Smooth muscle cell (in vitro differentiated cells): ENCODE results near the gene CLMP. TPM values are rescaled to one million over a fixed set of nuclear protein-coding genes. Genes with fewer than 3 reads are reported as not detected.
A peak's percentile ranks its signal among the peaks of the same experiment; 100 is the strongest.

Experiments used
- DNase-seq: peaks from one replicate; lab custom pipeline; 2025; ENCODE audit not compliant: unreplicated experiment; lab: John Stamatoyannopoulos, UW
- H2AFZ ChIP-seq: fragments of 200-600 bp; sonication (generic); 2 replicates; pipeline ENCODE4 v1.6.0; 2016; ENCODE audit warnings: antibody characterized with exemption, low read depth, mild to moderate bottlenecking
- H3F3A ChIP-seq: fragments of 200-600 bp; sonication (generic); 2 replicates; pipeline ENCODE4 v1.6.0; 2017; ENCODE audit warnings: antibody characterized with exemption, low read depth
- H3K27ac ChIP-seq: fragments of 200-600 bp; sonication (generic); 2 replicates; pipeline ENCODE4 v1.5.1; 2016; ENCODE audit warnings: low read depth, mild to moderate bottlenecking
- H3K27me3 ChIP-seq: fragments of 200-600 bp; sonication (generic); 2 replicates; pipeline ENCODE4 v1.6.1; 2016; ENCODE audit warnings: low read depth, mild to moderate bottlenecking
- H3K36me3 ChIP-seq: fragments of 200-600 bp; sonication (generic); 2 replicates; pipeline ENCODE4 v1.5.1; 2016; ENCODE audit warnings: low read depth
- H3K4me1 ChIP-seq: fragments of 200-600 bp; sonication (generic); 2 replicates; pipeline ENCODE4 v1.5.1; 2016; ENCODE audit warnings: low read depth
- H3K4me2 ChIP-seq: fragments of 200-600 bp; sonication (generic); 2 replicates; pipeline ENCODE4 v1.6.0; 2016; ENCODE audit warnings: mild to moderate bottlenecking
- H3K4me3 ChIP-seq: fragments of 200-600 bp; sonication (generic); 2 replicates; pipeline ENCODE4 v1.5.1; 2016; ENCODE audit warnings: mild to moderate bottlenecking
- H3K79me2 ChIP-seq: fragments of 200-600 bp; sonication (generic); 2 replicates; pipeline ENCODE4 v1.6.0; 2016; ENCODE audit warnings: low read depth, mild to moderate bottlenecking
- H3K9ac ChIP-seq: fragments of 200-600 bp; sonication (generic); 2 replicates; pipeline ENCODE4 v1.6.0; 2016; ENCODE audit warnings: low read depth
- H3K9me3 ChIP-seq: fragments of 200-600 bp; sonication (generic); replicated peaks from 2 replicates; pipeline ENCODE4 v1.5.1; 2016; ENCODE audit warnings: low read depth
- H4K20me1 ChIP-seq: fragments of 200-600 bp; sonication (generic); 2 replicates; pipeline ENCODE4 v1.6.0; 2016; ENCODE audit warnings: low read depth
- CTCF ChIP-seq: fragments of 200-600 bp; sonication (generic); IDR thresholded peaks from 2 replicates; pipeline ENCODE4 v1.5.1; 2017; ENCODE audit warnings: borderline replicate concordance, mild to moderate bottlenecking, antibody characterized with exemption; ENCODE audit not compliant: insufficient read depth, poor library complexity, severe bottlenecking
- WGBS: methylation state at CpG from one replicate; pipeline ENCODE4 v1.1.7; 2016; ENCODE audit warnings: low lambda C conversion rate; 5-methylcytosine and 5-hydroxymethylcytosine counted together
- polyA plus RNA-seq: library from polyadenylated mRNA; unstranded; fragments of >200 nt; fragmentation: Nextera tagmentation; extraction: Ambion mirVana; gene quantifications from 2 replicates; pipeline ENCODE4 v1.2.1, GENCODE V29; 2016
- total RNA-seq: library from RNA; depleted of rRNA; stranded (reverse); fragments of >200 nt; gene quantifications from 2 replicates; pipeline ENCODE4 v1.2.3, GENCODE V29; 2014

CLMP gene
- total and polyA plus RNA-seq, 2 experiments from 2014 or later = 74.0 to 176 TPM

- no peak overlapping the region for H3K4me3 ChIP-seq
- peaks cover 55% of the 10 kb centered on the region for H3K79me2 ChIP-seq
Observed at GRCh38 chr11:123129920-123130319, 65.1 kb downstream of the CLMP start.

GRCh38 chr11:123125169-123125568, 69.9 kb downstream of the CLMP start:
- no peak for DNase-seq
- Histone ChIP-seq H3F3A (peaks cover 23% of the 10 kb centered on the region), H3K9me3 (no peaks in the 10 kb centered on the region), H3K27me3 (no peaks in the 10 kb centered on the region), H3K4me3 (no peak overlapping the region), H3K9ac (no peak overlapping the region), H3K4me2 (no peak overlapping the region), H3K27ac (no peak overlapping the region), H3K4me1 (peaks cover 1% of the 10 kb centered on the region), H4K20me1 (no peaks in the 10 kb centered on the region), H2AFZ (no peak overlapping the region), H3K79me2 (peaks cover 56% of the 10 kb centered on the region), H3K36me3 (no peaks in the 10 kb centered on the region)
- TF ChIP-seq CTCF = no peak
- WGBS = 95% methylated on average over 3 of the region's 3 CpGs

More at GRCh38 chr11:123129920-123130319, 65.1 kb downstream of the CLMP start:
- H3F3A ChIP-seq = peaks cover 20% of the 10 kb centered on the region
- WGBS = 9% methylated on average over 3 of the region's 3 CpGs
- TF ChIP-seq CTCF = no peak
- no peak for DNase-seq
- H3K27ac ChIP-seq = peak overlapping the region; percentile 78
- H3K4me2 ChIP-seq = peak overlapping the region; percentile 79
- H3K27me3 ChIP-seq = no peaks in the 10 kb centered on the region
- no peaks in the 10 kb centered on the region for H3K9me3 ChIP-seq
- no peak overlapping the region for H3K9ac ChIP-seq
- peaks cover 6% of the 10 kb centered on the region for H3K4me1 ChIP-seq
- H4K20me1 ChIP-seq = no peaks in the 10 kb centered on the region
- H2AFZ ChIP-seq = no peak overlapping the region
- no peaks in the 10 kb centered on the region for H3K36me3 ChIP-seq

- no peaks in the 10 kb centered on the region for H3K4me1 ChIP-seq
- WGBS = 25% methylated on average over 7 of the region's 7 CpGs
- H3K4me2 ChIP-seq = peak overlapping the region; percentile 74
- H3K9me3 ChIP-seq = no peaks in the 10 kb centered on the region
- no peaks in the 10 kb centered on the region for H3K36me3 ChIP-seq
- H3K9ac ChIP-seq = peak overlapping the region; percentile 24
- H4K20me1 ChIP-seq = no peaks in the 10 kb centered on the region
- no peak overlapping the region for H3K4me3 ChIP-seq
- no peaks in the 10 kb centered on the region for H3K27me3 ChIP-seq
- peak overlapping the region; percentile 80 for H3K27ac ChIP-seq
- DNase-seq = no peak
- peaks cover 53% of the 10 kb centered on the region for H3K79me2 ChIP-seq
- no peak for TF ChIP-seq CTCF
- H3F3A ChIP-seq = peaks cover 18% of the 10 kb centered on the region
- H2AFZ ChIP-seq = no peak overlapping the region
Observed at GRCh38 chr11:123122852-123123251, 72.2 kb downstream of the CLMP start.

- Histone ChIP-seq H3F3A (peaks cover 18% of the 10 kb centered on the region), H3K79me2 (peaks cover 50% of the 10 kb centered on the region), H4K20me1 (no peaks in the 10 kb centered on the region), H3K4me2 (peak overlapping the region; percentile 74), H3K9ac (peak overlapping the region; percentile 24), H3K4me1 (no peaks in the 10 kb centered on the region), H2AFZ (no peak overlapping the region), H3K4me3 (no peak overlapping the region), H3K9me3 (no peaks in the 10 kb centered on the region), H3K27me3 (no peaks in the 10 kb centered on the region), H3K27ac (peak overlapping the region; percentile 80), H3K36me3 (no peaks in the 10 kb centered on the region)
- no peak for DNase-seq
- TF ChIP-seq CTCF = no peak
- 22% methylated on average over 8 of the region's 8 CpGs for WGBS
Observed at GRCh38 chr11:123122341-123122740, 72.7 kb downstream of the CLMP start.
